Urothelium cell line (cell line): ENCODE data around the gene C2orf76.
"Not testable (repeated sequence)": the region's sequence is repeated elsewhere in the genome, so short reads cannot be mapped to it uniquely, and the experiment has no call there.

ENCODE experiments used
- DNase-seq: peaks from one replicate; pipeline ENCODE4 v3.0.0; 2011; ENCODE audit warnings: low spot score, mixed read lengths
- FAIRE-seq: peaks from 2 replicates; lab custom pipeline; 2011; peaks lifted over from hg19 to GRCh38; lab: Jason Lieb, UNC

C2orf76 gene

DNA sequence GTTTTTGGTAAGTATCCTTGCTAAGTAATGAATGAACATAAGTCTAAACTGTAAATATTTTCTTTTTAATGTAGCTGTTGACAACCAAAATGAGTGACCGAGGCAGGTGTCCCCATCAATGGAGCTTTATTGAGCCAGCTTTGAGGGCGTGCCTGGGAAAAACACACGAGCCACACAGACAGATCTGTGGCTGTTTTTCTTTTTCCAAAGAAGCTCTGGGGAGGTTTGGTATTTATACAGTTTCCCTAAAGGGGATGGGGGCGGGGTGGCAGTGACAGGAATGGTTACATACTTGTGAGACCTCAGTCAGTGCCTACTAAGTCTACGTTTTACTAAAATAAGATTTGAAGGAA is 11.3 kb upstream of the C2orf76 start:
- DNase-seq (no peak), FAIRE-seq (no peak)

DNA sequence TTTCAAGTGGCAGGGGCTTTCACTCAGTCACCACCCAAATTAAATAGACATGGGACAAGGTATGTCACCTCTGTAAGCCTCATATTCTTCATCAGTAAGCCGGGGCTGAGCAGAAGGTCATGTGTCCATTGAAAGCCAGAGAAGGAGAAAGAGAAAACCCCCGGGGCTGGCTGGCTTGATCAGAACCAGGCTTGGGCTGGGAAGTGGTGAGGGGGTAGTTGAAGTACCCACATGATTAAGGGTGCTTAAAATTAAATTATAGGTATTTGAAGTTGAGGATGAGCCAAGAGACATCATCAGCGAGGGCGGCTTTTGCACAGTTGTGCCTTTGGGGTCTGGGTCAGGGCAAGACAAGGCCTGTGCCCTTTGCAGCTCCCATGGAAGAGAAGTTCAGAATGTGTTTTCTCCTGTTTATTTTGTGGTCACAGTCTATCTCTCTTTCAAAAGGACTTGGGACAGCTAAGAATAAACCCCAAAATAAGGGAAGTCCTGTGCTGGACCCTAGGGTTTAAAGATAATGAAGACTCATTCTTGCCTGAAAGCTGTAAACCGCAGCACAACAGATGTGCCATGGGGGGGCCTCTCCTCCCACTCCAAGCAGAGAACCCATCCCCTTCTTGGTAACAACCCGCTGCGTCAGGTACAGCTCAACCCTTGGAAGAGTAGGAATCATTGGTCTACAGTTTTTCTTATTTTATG is 10.8 kb upstream of the C2orf76 start:
- FAIRE-seq (no peak), DNase-seq (no peak)

DNA sequence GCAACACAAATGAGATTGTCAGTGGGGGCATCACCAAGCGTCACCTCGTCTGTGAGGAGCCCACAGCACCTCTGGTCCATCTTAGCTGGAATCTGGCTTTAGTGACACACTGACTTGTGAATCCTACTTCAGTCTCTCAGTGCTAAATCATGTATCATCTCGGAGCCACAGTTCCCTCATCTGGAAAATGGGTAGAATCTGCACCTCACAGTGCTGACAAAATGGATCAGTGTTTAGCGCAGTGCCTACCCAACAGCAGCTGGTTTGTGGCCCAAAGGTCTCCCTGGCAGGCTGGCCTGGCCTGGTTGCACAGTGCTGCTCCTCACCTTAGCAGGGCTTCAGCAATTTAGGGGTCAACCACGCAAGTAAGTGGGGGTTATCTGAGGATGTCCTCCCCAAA is 10.2 kb upstream of the C2orf76 start:
- FAIRE-seq = no peak

DNA sequence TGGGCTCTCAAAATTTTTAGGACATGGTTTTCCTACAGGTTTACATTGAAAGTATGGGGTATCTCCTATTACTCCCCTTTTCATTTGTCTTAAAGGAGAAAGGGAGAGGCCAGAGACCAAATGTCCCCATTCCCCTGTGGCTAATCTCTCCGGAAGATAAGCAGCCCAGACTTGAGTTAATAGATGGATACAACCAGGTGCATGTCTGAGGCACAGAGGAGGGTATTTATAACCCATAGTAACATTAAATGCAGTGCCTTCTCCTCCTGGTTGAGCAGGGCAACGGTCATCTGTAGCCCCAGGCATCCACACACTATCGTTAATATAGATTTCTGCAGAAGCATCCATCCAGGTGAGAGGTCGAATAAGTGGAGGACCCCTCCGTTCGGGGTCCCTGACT is 9.8 kb upstream of the C2orf76 start:
- not testable (repeated sequence) for FAIRE-seq, DNase-seq

More for the DNA sequence above, 10.2 kb upstream of the C2orf76 start:
- DNase-seq = no peak

DNA sequence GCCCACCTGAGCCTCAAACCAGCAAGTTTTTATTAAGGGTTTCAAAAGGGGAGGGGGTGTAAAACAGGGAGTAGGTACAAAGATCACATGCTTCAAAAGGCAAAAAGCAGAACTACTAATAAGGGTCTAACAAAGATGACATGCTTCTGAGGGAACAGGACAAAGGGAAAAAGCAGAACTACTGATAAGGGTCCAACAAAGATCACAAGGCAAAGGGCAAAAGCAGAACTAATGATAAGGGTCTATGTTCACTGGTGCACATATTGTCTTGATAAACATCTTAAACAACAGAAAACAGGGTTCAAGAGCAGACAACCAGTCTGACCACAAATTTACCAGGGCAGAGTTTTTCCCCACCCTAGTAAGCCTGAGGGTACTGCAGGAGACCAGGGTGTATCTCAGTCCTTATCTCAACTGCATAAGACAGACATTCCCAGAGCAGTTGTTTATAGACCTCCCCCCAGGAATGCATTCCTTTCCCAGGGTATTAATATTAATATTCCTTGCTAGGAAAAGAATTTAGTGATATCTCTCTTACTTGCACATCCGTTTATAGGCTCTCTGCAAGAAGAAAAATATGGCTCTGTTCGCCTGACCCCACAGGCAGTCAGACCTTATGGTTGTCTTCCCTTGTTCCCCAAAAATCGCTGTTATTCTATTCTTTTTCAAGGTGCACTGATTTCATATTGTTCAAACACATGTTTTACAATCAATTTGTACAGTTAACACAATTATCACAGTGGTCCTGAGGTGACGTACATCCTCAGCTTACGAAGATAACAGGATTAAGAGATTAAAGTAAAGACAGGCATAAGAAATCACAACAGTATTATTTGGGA is 7.5 kb upstream of the C2orf76 start:
- not testable (repeated sequence) for FAIRE-seq, DNase-seq

DNA sequence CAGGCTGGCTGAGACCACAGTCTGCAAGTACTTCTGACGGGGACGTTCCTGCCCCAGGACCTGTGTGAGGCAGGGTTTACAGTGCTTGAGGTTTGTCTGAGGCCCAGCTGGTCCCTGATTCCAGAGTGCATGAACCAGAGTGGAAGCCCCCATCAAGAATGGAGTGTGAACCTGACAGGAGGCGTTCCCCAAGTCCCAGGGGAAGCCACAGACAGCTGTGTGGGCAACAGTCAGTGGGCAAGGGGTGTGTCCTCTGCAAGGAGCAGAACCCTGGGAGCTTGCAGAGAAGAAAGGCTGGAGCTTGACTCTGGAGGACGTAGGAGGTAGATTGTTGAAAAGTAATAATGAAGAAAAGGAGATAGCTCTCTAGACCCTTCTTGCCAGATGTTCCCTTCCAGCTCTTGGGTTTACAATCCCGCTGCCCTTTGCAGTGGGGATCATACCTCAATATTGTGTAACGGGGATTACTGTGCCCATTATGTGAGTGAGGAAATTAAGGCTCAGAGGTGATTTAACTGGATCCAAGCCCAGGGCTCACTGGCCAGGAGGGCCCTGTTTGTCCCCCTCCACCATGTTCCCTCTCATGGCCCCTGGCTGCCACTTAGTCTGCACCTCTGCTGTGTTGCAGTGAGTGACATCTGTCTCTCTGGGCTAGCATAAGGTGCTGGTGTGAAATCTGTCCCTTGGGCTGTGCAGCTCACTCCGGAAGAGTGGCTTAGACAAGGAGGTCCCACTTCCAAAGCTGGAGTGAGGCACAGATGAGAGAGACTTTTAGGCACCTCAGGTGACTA is 6.3 kb upstream of the C2orf76 start:
- DNase-seq = no peak
- no peak for FAIRE-seq

DNA sequence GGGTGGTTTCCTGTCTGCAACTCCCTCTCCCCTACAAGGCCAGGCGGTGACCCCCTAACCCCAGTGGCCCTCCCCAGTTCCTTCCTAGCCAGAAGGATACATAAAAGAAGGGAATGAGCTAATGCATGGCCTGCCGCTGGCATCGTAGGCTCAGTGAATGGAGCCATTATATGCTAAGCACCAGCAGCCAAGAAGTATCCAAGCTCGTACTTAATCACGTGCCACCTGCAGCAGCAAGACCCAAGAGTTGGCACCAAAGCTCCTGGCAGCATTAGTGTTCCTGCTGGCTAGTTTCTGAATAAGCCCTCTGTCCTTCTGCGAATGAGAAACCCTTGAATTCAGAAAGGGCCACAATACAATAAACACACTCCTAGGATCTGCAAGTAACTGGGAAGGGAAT is 4.5 kb upstream of the C2orf76 start:
- FAIRE-seq = no peak
- DNase-seq = no peak

DNA sequence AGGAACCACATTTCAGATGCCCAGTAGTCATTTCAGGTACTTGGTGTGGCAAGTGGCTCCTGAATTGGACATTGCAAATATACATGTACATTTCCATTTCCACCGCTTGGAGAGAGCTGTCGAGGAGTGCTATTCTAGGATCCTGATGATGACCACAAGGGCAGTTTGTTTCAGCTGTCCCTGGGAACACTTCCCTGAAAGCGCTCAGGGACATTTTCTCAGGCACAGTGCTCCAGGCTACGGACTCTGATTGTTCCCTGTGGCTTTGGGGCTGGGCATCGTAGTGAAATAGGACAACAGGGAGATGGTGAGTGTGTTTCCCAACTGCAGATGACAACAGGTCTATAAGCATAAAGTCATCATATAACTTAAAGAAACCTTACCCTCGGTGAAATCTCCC is 3.2 kb upstream of the C2orf76 start:
- FAIRE-seq = no peak

DNA sequence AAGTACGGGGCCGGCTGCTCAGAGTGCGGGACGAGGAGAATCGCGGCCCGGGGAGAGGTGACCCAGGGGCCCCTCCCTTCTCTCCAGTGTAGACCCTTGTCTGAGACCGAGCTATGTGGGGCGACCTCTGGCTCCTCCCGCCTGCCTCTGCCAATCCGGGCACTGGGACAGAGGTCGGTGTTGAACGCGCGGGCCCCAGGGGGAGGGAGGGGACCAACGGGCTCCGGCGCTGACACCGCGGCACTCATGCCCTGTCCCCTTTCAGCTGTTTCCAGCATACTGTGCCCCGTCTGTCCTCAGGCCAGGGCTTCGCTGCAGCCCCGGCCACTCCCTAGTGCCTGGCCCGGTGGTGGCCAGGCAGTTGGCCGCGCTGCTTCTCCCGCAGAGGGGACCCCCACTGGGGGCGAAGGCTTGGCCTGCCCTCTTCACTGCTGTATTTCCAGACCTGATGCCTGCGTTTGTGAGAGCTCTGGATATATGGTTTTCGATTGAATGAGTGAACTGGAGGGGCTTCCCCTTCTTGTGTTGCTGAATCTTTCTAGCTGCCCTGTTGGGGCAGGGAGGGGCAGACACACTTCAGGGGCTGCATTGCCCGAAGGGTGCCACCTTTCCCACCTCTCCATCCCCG is 952 bp upstream of the C2orf76 start:
- FAIRE-seq (no peak), DNase-seq (peak; percentile 78)

More for the DNA sequence above, 3.2 kb upstream of the C2orf76 start:
- no peak for DNase-seq

DNA sequence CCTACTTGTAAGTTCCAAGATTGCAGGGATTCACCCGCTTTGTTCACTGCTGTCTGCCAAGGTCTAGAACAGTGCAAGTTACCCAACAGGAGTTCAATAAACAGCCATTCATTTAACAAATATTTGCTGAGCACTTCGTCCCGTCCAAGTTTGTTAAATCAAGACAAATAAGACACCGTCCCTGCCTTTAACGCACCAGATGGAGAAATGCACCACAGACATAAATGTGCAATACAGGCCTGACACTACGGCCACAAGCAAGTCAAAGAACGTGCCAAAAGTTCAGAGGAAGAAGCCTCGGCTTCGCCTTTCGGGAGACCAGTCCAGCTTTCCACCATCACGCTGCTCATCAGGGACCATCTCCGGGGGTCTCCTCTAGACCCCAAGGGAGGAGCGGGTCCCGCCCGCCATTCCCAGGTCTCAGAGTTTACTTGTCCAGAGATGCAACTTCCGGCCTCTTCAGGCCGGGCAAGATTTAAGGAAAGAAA is 429 bp downstream of the C2orf76 start:
- DNase-seq = no peak
- no peak for FAIRE-seq

DNA sequence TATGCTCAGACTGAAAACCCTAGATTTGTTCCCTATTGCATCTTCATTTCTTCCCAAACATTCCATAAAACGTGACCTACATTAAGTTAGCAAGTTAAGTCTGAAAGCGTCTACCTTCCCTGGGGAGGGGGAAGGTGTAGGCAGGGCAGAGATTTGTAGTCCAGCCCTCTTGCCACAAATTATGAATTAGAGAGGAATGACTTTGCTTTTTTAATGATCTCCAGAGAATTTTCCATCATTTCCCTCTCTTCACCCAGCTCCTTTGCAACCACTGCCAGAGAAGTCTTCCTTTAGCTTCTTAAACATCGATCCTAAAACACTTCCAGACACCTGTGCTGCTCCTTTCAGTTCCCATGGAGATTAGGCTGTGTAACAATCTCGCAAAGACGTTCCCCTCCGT is 1.2 kb downstream of the C2orf76 start:
- FAIRE-seq = no peak
- DNase-seq = no peak

DNA sequence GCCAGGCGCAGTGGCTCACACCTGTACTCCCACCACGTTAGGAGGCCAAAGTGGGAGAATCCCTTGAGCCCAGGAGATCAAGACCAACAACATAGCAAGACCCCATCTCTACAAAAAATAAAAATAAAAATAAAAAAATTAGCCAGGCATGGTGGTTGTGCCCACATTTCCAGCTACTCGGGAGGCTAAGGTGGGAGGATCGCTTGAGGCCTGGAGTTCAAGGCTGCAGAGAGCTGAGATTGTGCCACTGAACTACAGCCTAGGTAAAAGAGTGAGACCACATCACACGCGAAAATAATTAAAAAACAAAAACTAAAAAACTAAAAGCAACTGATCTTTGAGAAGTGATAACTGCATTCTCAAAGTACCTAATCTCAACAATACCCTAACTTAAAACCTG is 1.8 kb downstream of the C2orf76 start:
- DNase-seq (no peak), FAIRE-seq (no peak)

DNA sequence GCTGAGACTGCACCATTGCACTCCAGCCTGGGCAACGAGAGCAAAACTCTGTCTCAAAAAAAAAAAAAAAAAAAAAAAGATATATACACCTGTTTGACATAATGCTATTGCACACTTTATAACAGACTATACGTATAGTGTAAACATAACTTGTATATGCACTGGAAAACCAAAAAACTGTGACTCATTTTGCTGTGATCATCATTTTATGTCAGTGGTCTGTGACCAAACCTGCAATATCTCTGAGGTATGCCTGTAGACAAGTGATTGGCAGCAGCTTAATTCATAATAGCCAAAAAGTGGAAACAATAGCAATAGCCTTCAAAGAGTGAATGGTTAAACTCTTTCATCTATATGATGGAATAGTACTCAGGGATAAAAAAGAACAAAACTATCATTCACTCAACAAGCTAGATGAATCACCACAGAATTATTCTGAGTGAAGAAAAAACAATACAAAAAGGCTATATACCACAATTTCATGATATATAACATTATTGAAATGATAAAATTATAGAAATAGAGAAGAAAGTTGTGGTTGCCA is 6.1 kb downstream of the C2orf76 start:
- FAIRE-seq = no peak
- no peak for DNase-seq

DNA sequence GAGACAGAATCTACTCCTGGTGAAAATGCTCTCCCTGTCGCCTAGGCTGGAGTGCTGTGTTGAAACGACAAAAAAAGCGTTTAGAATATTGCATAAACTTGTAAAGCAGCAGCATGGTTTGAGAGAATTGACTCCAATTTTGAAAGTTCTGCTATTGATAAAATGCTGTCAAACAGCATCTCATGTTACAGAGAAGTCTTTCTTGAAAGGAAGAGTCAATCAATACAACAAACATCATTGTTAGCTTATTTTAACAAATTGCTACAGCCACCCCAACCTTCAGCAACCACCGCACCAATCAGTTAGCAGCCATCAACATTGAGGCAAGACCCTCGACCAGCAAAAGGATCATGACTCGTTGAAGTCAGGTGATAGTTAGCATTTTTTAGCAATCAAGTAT is 6.9 kb downstream of the C2orf76 start:
- no peak for FAIRE-seq
- no peak for DNase-seq

DNA sequence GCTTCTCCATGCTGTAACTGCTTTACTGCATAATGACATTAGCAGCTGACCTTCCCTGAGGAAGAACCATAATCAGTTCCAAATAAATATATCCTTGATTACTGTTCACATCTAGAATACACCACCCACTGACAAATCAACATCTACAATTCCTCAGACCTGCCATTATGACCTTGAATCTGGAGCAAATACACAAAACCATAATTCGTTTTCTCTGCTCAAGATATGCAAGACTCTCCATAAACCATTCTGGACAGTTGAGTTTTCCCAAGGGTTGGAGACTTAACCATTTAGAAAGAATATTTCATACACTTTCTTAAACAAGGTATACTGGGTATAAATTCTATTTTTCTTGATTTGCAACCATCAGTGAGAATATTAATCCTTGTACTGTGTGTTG is 11.8 kb downstream of the C2orf76 start:
- FAIRE-seq = peak; percentile 46
- DNase-seq = no peak

DNA sequence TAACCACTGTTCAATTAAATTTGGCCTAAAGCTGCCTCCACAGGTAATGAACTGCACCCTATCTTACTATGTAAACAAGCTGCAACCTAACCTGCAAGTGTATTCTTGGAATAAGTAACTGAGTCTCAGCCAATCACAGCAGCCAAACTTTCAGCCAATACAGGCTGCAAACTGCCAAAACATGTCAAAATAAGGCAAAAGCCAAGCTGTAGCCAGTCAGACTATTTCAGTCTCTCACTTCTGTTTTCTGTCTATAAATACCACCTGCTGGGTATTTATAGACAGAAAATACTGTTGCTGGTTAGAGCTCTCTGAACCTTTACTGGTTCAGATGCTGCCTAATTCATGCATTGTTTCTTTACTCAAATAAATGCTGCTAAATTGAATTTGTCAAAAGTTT is 14.3 kb downstream of the C2orf76 start:
- DNase-seq (no peak), FAIRE-seq (no peak)

DNA sequence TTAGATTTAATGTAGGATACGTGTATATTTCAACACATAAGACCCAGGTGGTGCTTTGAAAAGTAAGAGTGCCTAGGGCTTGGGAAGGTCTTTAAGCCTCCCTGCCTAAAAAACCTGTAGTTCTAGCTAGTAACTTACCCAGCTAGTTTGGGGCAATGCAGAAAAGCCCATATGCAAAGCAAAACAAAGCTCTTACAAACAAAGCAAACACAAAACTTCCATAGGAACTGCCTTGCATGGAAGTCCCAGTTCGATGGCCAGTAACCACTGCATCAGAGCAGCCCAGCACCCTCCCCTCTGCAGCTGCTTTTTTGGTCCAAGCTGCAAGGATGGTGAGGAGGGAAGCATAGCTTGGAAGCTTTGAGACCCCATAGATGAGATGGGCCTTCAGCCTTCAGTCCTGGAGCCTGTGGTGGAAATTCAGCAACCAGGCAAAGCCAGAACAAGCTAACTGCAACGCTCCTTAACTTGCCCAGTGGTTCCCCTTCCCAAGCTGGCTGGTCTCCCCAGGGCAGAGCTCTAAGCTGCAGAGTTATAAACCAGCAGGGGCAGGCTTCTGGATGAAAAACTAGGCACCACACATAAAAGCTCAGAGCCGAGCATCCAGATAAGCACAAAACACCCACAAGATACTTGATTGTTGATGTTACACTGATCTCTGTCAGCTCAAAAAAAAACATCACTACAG is 16.2 kb downstream of the C2orf76 start:
- DNase-seq = no peak
- FAIRE-seq = no peak

DNA sequence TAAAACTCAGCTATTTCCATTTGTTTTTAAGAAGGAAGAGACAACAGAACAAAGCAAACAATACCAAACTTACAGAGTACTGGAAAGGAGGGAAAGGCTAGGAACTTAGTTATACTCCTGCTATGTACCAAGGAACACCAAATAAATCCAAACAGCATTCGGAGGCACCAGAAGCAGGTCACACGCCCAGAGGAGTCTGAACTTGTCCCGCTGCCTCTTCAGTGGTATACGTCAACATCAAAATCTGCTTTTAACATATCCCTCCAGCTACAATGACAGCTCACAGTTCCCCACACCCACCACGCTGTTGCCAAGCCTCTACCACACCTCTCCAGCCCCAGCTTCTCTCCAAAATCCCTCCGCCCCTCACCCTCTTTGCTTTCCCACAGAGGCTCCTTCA is 17.3 kb downstream of the C2orf76 start:
- no peak for DNase-seq
- no peak for FAIRE-seq

DNA sequence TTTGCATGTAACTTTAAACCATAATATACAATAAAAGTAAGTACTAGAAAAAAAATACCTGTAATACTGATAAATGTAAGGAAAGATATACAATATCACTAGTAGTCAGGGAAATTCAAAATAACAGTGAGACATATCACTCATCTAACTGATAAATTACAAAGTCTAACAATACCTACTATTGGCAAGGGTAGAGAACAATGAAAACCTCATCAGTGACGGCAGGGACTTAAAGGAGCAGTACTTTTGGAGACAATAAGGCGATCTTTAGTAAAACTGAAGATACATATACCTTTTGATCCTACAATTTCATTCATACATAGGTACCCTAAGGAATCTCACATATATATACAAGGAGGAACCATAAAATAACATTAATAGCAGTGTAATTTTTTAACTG is 24.9 kb downstream of the C2orf76 start:
- no peak for DNase-seq
- no peak for FAIRE-seq

DNA sequence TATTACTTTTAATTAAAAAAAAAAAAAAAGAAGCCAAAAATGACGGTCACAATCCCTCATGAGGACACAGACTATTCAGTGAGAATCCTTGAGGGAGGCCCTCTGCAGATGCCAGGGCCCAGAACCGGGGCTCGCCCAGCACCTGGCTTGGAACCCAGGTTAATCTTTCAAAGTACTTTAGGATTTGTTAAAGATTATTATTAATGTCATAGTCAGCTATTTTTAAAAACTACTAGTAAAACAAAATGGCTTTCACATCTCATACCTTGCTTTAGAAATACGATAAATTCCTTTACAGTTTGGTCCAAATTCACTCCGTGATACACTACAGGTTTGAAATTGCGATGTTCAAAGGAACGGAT is 27.1 kb downstream of the C2orf76 start:
- FAIRE-seq = no peak
- DNase-seq = no peak
